NOMO-1 treated with DMSO at 0.1 percent for 48 hours (cell line): Measurements from ENCODE around the gene FOXJ3.

ENCODE experiments used
- DNase-seq: peaks from one replicate; lab custom pipeline; 2025; ENCODE audit not compliant: unreplicated experiment; lab: John Stamatoyannopoulos, UW

The FOXJ3 gene

GRCh38 chr1:42335050-42335808 lies at the start of gene FOXJ3:
Gene FOXJ3 (minus strand): TSS chr1:42335235. CDS start chr1:42311093, 24,142 bp downstream.
- peak; percentile 81 for DNase-seq

- DNase-seq = no peak
Measured at GRCh38 chr1:42381280-42381673, 46.2 kb upstream of the FOXJ3 start.

GRCh38 chr1:42380586-42381279 lies 45.7 kb upstream of the FOXJ3 start, which contains the start of gene RIMKLA:
Gene RIMKLA (plus strand): TSS chr1:42380792. CDS start chr1:42380935, 143 bp downstream.
- peak; percentile 49 for DNase-seq

GRCh38 chr1:42379794-42380585 lies 45.0 kb upstream of the FOXJ3 start:
- no peak for DNase-seq

GRCh38 chr1:42372796-42373195 lies 37.8 kb upstream of the FOXJ3 start:
- DNase-seq = no peak

- DNase-seq = no peak
Measured at GRCh38 chr1:42370876-42371549, 36.0 kb upstream of the FOXJ3 start.

GRCh38 chr1:42369471-42369870 lies 34.4 kb upstream of the FOXJ3 start:
- no peak for DNase-seq

GRCh38 chr1:42368096-42368795 lies 33.2 kb upstream of the FOXJ3 start:
- no peak for DNase-seq

GRCh38 chr1:42365118-42365517 lies 30.1 kb upstream of the FOXJ3 start:
- no peak for DNase-seq

GRCh38 chr1:42364542-42364941 lies 29.5 kb upstream of the FOXJ3 start:
- no peak for DNase-seq

GRCh38 chr1:42364089-42364488 lies 29.1 kb upstream of the FOXJ3 start:
- DNase-seq = no peak

GRCh38 chr1:42359466-42359865 lies 24.4 kb upstream of the FOXJ3 start:
- no peak for DNase-seq

- DNase-seq = no peak
Measured at GRCh38 chr1:42358791-42359190, 23.8 kb upstream of the FOXJ3 start.

- no peak for DNase-seq
Measured at GRCh38 chr1:42350086-42350485, 15.1 kb upstream of the FOXJ3 start.

GRCh38 chr1:42348498-42348897 lies 13.5 kb upstream of the FOXJ3 start:
- DNase-seq = no peak

- DNase-seq = no peak
Measured at GRCh38 chr1:42343049-42343448, 8.0 kb upstream of the FOXJ3 start.

GRCh38 chr1:42340901-42341300 lies 5.9 kb upstream of the FOXJ3 start:
- DNase-seq = no peak

GRCh38 chr1:42340093-42340492 lies 5.1 kb upstream of the FOXJ3 start:
- DNase-seq = no peak

GRCh38 chr1:42336978-42337377 lies 1.9 kb upstream of the FOXJ3 start:
- no peak for DNase-seq

- DNase-seq = peak; percentile 15
Measured at GRCh38 chr1:42335809-42336518, 929 bp upstream of the FOXJ3 start.
